ENCODE results near the gene PRKG1. TPM values are rescaled to one million over a fixed set of nuclear protein-coding genes. Genes with fewer than 3 reads are reported as not detected.

Gene PRKG1
- total RNA-seq, 1 donor from 2014 or later: 17.9 TPM

GRCh38 chr10:51630640-51631005 lies 556.3 kb downstream of the PRKG1 start:
- Histone ChIP-seq H3K36me3 (no peaks in the 10 kb centered on the region), H3K4me1 (peaks cover 9% of the 10 kb centered on the region), H3K27me3 (no peaks in the 10 kb centered on the region), H3K4me3 (no peak overlapping the region), H3K9me3 (no peaks in the 10 kb centered on the region), H3K27ac (no peak overlapping the region)
- intact Hi-C loops (cut with DNase I): no loop called here
- TF ChIP-seq CTCF (IDR thresholded peaks at IDR 0.05) (no peak), POLR2AphosphoS5 (IDR thresholded peaks at IDR 0.05; ENCODE audit: insufficient read depth in 1 of 2, low read depth in 1 of 2) (no peak), POLR2A (IDR thresholded peaks at IDR 0.05) (no peak)
- no peak for DNase-seq (ENCODE audit: extremely low spot score in 2 of 2)

GRCh38 chr10:51635436-51635835 lies 561.1 kb downstream of the PRKG1 start:
- Histone ChIP-seq H3K4me1 (peaks cover 9% of the 10 kb centered on the region), H3K27me3 (no peaks in the 10 kb centered on the region), H3K27ac (no peak overlapping the region), H3K4me3 (no peak overlapping the region), H3K36me3 (no peaks in the 10 kb centered on the region), H3K9me3 (no peaks in the 10 kb centered on the region)
- no peak for TF ChIP-seq POLR2A (IDR thresholded peaks at IDR 0.05)
- TF ChIP-seq POLR2AphosphoS5 (IDR thresholded peaks at IDR 0.05; ENCODE audit: insufficient read depth in 1 of 2, low read depth in 1 of 2): no peak
- TF ChIP-seq CTCF (IDR thresholded peaks at IDR 0.05): no peak
- no peak for DNase-seq (ENCODE audit: extremely low spot score in 2 of 2)
- intact Hi-C loops (cut with DNase I): no loop called here

- DNase-seq (ENCODE audit: extremely low spot score in 2 of 2): no peak
- no peak overlapping the region for H3K27ac ChIP-seq
- intact Hi-C loops (cut with DNase I): no loop called here
- H3K27me3 ChIP-seq: no peaks in the 10 kb centered on the region
- TF ChIP-seq CTCF (IDR thresholded peaks at IDR 0.05) (no peak), POLR2A (IDR thresholded peaks at IDR 0.05) (no peak), POLR2AphosphoS5 (IDR thresholded peaks at IDR 0.05; ENCODE audit: insufficient read depth in 1 of 2, low read depth in 1 of 2) (no peak)
- H3K36me3 ChIP-seq: no peaks in the 10 kb centered on the region
- H3K9me3 ChIP-seq: no peaks in the 10 kb centered on the region
- no peak overlapping the region for H3K4me3 ChIP-seq
- no peaks in the 10 kb centered on the region for H3K4me1 ChIP-seq
Observed at GRCh38 chr10:51638211-51638610, 563.9 kb downstream of the PRKG1 start.

GRCh38 chr10:51638737-51639136 lies 564.5 kb downstream of the PRKG1 start:
- Histone ChIP-seq H3K4me3 (no peak overlapping the region), H3K9me3 (no peaks in the 10 kb centered on the region), H3K27ac (no peak overlapping the region), H3K4me1 (no peaks in the 10 kb centered on the region), H3K27me3 (no peaks in the 10 kb centered on the region), H3K36me3 (no peaks in the 10 kb centered on the region)
- intact Hi-C loops (cut with DNase I): no loop called here
- no peak for TF ChIP-seq CTCF (IDR thresholded peaks at IDR 0.05)
- TF ChIP-seq POLR2AphosphoS5 (IDR thresholded peaks at IDR 0.05; ENCODE audit: insufficient read depth in 1 of 2, low read depth in 1 of 2): no peak
- no peak for TF ChIP-seq POLR2A (IDR thresholded peaks at IDR 0.05)
- no peak for DNase-seq (ENCODE audit: extremely low spot score in 2 of 2)

- no peak for TF ChIP-seq POLR2A (IDR thresholded peaks at IDR 0.05)
- no peak for TF ChIP-seq POLR2AphosphoS5 (IDR thresholded peaks at IDR 0.05; ENCODE audit: insufficient read depth in 1 of 2, low read depth in 1 of 2)
- TF ChIP-seq CTCF (IDR thresholded peaks at IDR 0.05): no peak
- no peaks in the 10 kb centered on the region for H3K27me3 ChIP-seq
- no peaks in the 10 kb centered on the region for H3K4me1 ChIP-seq
- DNase-seq (ENCODE audit: extremely low spot score in 2 of 2): no peak
- no peak overlapping the region for H3K4me3 ChIP-seq
- no peak overlapping the region for H3K27ac ChIP-seq
- intact Hi-C loops (cut with DNase I): no loop called here
- H3K36me3 ChIP-seq: no peaks in the 10 kb centered on the region
- no peaks in the 10 kb centered on the region for H3K9me3 ChIP-seq
Observed at GRCh38 chr10:51640120-51640819, 566.0 kb downstream of the PRKG1 start.
